HepG2 (cell line): ENCODE data around the gene CISH. TPM values are rescaled to one million over a fixed set of nuclear protein-coding genes. Genes with fewer than 3 reads are reported as not detected.

Experiments used
- ARNT2 ChIP-seq: sonication (generic); formaldehyde crosslinking; IDR thresholded peaks from 2 replicates; pipeline ENCODE4 v1.8.0; 2022; ENCODE audit warnings: mild to moderate bottlenecking, low read depth, missing genetic modification reagents, moderate library complexity
- CBX5 ChIP-seq: sonication (generic); formaldehyde crosslinking; IDR thresholded peaks from 2 replicates; pipeline ENCODE4 v1.4.0; 2020; ENCODE audit warnings: missing genetic modification reagents, borderline replicate concordance
- GFI1 ChIP-seq: sonication (generic); formaldehyde crosslinking; IDR thresholded peaks from 2 replicates; pipeline ENCODE4 v1.5.0; 2020; ENCODE audit warnings: missing genetic modification reagents, mild to moderate bottlenecking, borderline replicate concordance
- KAT2B ChIP-seq: fragments of 150-350 bp; IDR thresholded peaks from 2 replicates; pipeline ENCODE4 v1.6.1; 2014; ENCODE audit warnings: low read depth, low read length, borderline replicate concordance
- NFATC3 ChIP-seq: sonication (generic); formaldehyde crosslinking; IDR thresholded peaks from 2 replicates; pipeline ENCODE4 v1.5.1; 2020; ENCODE audit warnings: mild to moderate bottlenecking, missing genetic modification reagents
- NFIB ChIP-seq: sonication (generic); formaldehyde crosslinking; IDR thresholded peaks from 2 replicates; pipeline ENCODE4 v1.9.0; 2021; ENCODE audit warnings: missing genetic modification reagents, mild to moderate bottlenecking, borderline replicate concordance
- RFX5 ChIP-seq: IDR thresholded peaks from 2 replicates; pipeline ENCODE4 v1.6.1; 2011; ENCODE audit warnings: low read depth, low read length, improper control_type of control experiment
- SALL1 ChIP-seq: sonication (generic); formaldehyde crosslinking; IDR thresholded peaks from 2 replicates; pipeline ENCODE4 v1.8.0; 2022; ENCODE audit warnings: mild to moderate bottlenecking, missing genetic modification reagents
- ZBTB20 ChIP-seq: sonication (generic); formaldehyde crosslinking; IDR thresholded peaks from 2 replicates; pipeline ENCODE4 v1.8.1; 2023; ENCODE audit warnings: missing genetic modification reagents, low read depth, mild to moderate bottlenecking, borderline replicate concordance
- ZNF3 ChIP-seq: IDR thresholded peaks from 2 replicates; pipeline ENCODE4 v1.7.0; 2017; ENCODE audit warnings: inconsistent platforms
- ZSCAN9 ChIP-seq: IDR thresholded peaks from 2 replicates; pipeline ENCODE4 v1.6.1; 2016; ENCODE audit warnings: borderline replicate concordance
- polyA plus RNA-seq, 8 experiments: library from polyadenylated mRNA; depleted of rRNA in 3 of 8; stranded (reverse) in 7 of 8; unstranded in 1 of 8; fragments of >200 nt; fragmentation: Illumina TruSeq in 4 of 8; extraction: Trizol in 4 of 8; gene quantifications; 2 replicates each; pipeline versions ENCODE4 v1.2.1 to v1.2.3, GENCODE V29; 2011 to 2016; ENCODE audit warnings: low read depth in 4 of 8, missing spikeins in 1 of 8, mixed read lengths in 1 of 8; ENCODE audit not compliant: insufficient read depth in 1 of 8
- total RNA-seq, 5 experiments: library from RNA; depleted of rRNA; stranded (reverse); fragments of >200 nt; fragmentation: Illumina TruSeq; extraction: Trizol; gene quantifications; 2 replicates each; pipeline ENCODE4 v1.2.3, GENCODE V29; 2016; ENCODE audit warnings: low read depth in 1 of 5
- TF ChIP-seq, protein P1 (sequence below): sonication (generic); formaldehyde crosslinking; IDR thresholded peaks from 2 replicates; pipeline ENCODE4 v1.8.1; 2023; ENCODE audit warnings: mild to moderate bottlenecking, inconsistent platforms, moderate library complexity, missing genetic modification reagents, borderline replicate concordance
- TF ChIP-seq, protein P2 (sequence below), 2 experiments: IDR thresholded peaks; 2 replicates each; pipeline ENCODE4 v1.6.1; 2011 to 2012; ENCODE audit warnings: low read length in 2 of 2, borderline replicate concordance in 1 of 2, low read depth in 1 of 2, mild to moderate bottlenecking in 1 of 2, moderate library complexity in 1 of 2
- TF ChIP-seq, protein P3 (sequence below): sonication (generic); formaldehyde crosslinking; IDR thresholded peaks from 2 replicates; pipeline ENCODE4 v1.4.0; 2020; ENCODE audit warnings: missing genetic modification reagents
- TF ChIP-seq, protein P4 (sequence below): sonication (generic); formaldehyde crosslinking; IDR thresholded peaks from 2 replicates; pipeline ENCODE4 v1.5.0; 2020; ENCODE audit warnings: missing genetic modification reagents
- TF ChIP-seq, protein P5 (sequence below): sonication (generic); formaldehyde crosslinking; IDR thresholded peaks from 2 replicates; pipeline ENCODE4 v1.9.0; 2022; ENCODE audit warnings: missing genetic modification reagents, mild to moderate bottlenecking, borderline replicate concordance

Gene CISH
- total and polyA plus RNA-seq, 2 of the 13 experiments (the other 11 are each of a cell fraction or from before 2014, with no cell fraction given), result 0.91 to 1.5 TPM

DNA sequence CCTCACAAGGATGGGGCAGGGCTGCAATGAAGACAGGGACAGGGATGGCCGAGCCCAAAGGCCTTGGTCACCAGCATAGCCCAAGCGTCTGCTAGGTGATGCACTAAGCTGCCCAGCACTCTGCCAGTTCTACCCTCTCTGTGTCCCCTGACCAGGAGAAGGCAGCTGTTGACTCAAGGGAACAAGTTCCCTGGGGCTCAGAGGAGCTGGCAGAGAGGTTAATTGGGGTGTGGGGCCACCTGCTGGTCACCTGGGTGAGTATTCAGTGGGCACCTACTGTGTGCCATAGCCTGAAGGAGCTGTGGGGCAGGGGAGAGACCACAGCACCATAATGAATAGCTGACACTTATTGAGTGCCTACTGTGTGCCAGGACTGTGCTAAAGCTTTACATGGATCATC lies 41.1 kb upstream of the CISH start (continued):
- TF ChIP-seq GFI1 (CRISPR knock-in tag) (no peak), ZBTB20 (no peak), ZSCAN9 (no peak), ARNT2 (CRISPR knock-in tag) (no peak), ZNF3 (CRISPR knock-in tag) (no peak), CBX5 (CRISPR knock-in tag) (no peak), KAT2B (no peak), NFATC3 (no peak), NFIB (CRISPR knock-in tag) (no peak), RFX5 (no peak), SALL1 (CRISPR knock-in tag) (0 out of 2 replicates have a peak, but pooled peaks have one; percentile 16)
- TF ChIP-seq, protein P1, sequence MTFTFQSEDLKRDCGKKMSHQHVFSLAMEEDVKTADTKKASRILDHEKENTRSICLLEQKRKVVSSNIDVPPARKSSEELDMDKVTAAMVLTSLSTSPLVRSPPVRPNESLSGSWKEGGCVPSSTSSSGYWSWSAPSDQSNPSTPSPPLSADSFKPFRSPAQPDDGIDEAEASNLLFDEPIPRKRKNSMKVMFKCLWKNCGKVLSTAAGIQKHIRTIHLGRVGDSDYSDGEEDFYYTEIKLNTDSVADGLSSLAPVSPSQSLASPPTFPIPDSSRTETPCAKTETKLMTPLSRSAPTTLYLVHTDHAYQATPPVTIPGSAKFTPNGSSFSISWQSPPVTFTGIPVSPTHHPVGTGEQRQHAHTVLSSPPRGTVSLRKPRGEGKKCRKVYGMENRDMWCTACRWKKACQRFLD, result no peak
- TF ChIP-seq, protein P2, sequence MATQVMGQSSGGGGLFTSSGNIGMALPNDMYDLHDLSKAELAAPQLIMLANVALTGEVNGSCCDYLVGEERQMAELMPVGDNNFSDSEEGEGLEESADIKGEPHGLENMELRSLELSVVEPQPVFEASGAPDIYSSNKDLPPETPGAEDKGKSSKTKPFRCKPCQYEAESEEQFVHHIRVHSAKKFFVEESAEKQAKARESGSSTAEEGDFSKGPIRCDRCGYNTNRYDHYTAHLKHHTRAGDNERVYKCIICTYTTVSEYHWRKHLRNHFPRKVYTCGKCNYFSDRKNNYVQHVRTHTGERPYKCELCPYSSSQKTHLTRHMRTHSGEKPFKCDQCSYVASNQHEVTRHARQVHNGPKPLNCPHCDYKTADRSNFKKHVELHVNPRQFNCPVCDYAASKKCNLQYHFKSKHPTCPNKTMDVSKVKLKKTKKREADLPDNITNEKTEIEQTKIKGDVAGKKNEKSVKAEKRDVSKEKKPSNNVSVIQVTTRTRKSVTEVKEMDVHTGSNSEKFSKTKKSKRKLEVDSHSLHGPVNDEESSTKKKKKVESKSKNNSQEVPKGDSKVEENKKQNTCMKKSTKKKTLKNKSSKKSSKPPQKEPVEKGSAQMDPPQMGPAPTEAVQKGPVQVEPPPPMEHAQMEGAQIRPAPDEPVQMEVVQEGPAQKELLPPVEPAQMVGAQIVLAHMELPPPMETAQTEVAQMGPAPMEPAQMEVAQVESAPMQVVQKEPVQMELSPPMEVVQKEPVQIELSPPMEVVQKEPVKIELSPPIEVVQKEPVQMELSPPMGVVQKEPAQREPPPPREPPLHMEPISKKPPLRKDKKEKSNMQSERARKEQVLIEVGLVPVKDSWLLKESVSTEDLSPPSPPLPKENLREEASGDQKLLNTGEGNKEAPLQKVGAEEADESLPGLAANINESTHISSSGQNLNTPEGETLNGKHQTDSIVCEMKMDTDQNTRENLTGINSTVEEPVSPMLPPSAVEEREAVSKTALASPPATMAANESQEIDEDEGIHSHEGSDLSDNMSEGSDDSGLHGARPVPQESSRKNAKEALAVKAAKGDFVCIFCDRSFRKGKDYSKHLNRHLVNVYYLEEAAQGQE (IDR thresholded peaks at IDR 0.05; ENCODE audit: borderline replicate concordance in 1 of 2, low read depth in 1 of 2, low read length in 2 of 2), result no peak
- TF ChIP-seq, protein P3, sequence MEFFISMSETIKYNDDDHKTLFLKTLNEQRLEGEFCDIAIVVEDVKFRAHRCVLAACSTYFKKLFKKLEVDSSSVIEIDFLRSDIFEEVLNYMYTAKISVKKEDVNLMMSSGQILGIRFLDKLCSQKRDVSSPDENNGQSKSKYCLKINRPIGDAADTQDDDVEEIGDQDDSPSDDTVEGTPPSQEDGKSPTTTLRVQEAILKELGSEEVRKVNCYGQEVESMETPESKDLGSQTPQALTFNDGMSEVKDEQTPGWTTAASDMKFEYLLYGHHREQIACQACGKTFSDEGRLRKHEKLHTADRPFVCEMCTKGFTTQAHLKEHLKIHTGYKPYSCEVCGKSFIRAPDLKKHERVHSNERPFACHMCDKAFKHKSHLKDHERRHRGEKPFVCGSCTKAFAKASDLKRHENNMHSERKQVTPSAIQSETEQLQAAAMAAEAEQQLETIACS, result no peak
- TF ChIP-seq, protein P4, sequence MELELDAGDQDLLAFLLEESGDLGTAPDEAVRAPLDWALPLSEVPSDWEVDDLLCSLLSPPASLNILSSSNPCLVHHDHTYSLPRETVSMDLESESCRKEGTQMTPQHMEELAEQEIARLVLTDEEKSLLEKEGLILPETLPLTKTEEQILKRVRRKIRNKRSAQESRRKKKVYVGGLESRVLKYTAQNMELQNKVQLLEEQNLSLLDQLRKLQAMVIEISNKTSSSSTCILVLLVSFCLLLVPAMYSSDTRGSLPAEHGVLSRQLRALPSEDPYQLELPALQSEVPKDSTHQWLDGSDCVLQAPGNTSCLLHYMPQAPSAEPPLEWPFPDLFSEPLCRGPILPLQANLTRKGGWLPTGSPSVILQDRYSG, result no peak
- TF ChIP-seq, protein P5, sequence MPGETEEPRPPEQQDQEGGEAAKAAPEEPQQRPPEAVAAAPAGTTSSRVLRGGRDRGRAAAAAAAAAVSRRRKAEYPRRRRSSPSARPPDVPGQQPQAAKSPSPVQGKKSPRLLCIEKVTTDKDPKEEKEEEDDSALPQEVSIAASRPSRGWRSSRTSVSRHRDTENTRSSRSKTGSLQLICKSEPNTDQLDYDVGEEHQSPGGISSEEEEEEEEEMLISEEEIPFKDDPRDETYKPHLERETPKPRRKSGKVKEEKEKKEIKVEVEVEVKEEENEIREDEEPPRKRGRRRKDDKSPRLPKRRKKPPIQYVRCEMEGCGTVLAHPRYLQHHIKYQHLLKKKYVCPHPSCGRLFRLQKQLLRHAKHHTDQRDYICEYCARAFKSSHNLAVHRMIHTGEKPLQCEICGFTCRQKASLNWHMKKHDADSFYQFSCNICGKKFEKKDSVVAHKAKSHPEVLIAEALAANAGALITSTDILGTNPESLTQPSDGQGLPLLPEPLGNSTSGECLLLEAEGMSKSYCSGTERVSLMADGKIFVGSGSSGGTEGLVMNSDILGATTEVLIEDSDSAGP (CRISPR knock-in tag), result no peak
- TF ChIP-seq, all 625 proteins: peak for 16
